Measurements from ENCODE around the gene ZNRF1.

DNA sequence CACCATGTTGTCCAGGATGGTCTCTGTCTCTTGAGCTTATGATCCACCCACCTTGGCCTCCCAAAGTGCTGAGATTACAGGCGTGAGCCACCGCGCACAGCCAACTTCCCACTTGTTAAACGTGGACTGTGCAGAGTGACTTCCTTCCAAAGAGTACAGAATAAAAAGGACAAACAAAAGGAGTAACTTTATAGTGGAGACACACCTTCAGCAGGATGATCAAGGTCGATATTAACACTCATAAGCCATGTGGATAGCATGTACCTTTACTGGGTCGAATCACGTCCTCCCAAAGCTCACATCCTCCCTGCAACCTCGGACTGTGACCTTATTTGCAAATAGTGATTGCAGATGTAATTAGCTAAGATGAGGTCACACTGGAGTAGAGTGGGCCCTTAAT lies 139.4 kb downstream of the ZNRF1 start:
- TF ChIP-seq POLR2AphosphoS5 (IDR thresholded peaks at IDR 0.05; ENCODE audit: low read depth, low read length) (no peak), CTCF (IDR thresholded peaks at IDR 0.05; ENCODE audit: control extremely low read depth in 1 of 3, insufficient read depth in 1 of 3, low read depth in 1 of 3, low read length in 3 of 3) (no peak), USF2 (IDR thresholded peaks at IDR 0.05; ENCODE audit: low read length) (no peak), CBX5 (IDR thresholded peaks at IDR 0.05; ENCODE audit: low read depth, low read length) (no peak), EZH2 (IDR thresholded peaks at IDR 0.05; ENCODE audit: low read depth, low read length, severe bottlenecking) (no peak), POLR2A (IDR thresholded peaks at IDR 0.05; ENCODE audit: control extremely low read depth in 1 of 2, low read depth in 2 of 2, low read length in 2 of 2) (no peak), MAX (IDR thresholded peaks at IDR 0.05) (no peak), TCF12 (IDR thresholded peaks at IDR 0.05; ENCODE audit: low read depth, low read length) (no peak)

Data from H1 (cell line).